ENCODE measurements around the gene PLIN5. TPM values are rescaled to one million over a fixed set of nuclear protein-coding genes. Genes with fewer than 3 reads are reported as not detected.

Gene PLIN5
- total RNA-seq, 1 donor from 2014 or later = 0.06 TPM

DNA sequence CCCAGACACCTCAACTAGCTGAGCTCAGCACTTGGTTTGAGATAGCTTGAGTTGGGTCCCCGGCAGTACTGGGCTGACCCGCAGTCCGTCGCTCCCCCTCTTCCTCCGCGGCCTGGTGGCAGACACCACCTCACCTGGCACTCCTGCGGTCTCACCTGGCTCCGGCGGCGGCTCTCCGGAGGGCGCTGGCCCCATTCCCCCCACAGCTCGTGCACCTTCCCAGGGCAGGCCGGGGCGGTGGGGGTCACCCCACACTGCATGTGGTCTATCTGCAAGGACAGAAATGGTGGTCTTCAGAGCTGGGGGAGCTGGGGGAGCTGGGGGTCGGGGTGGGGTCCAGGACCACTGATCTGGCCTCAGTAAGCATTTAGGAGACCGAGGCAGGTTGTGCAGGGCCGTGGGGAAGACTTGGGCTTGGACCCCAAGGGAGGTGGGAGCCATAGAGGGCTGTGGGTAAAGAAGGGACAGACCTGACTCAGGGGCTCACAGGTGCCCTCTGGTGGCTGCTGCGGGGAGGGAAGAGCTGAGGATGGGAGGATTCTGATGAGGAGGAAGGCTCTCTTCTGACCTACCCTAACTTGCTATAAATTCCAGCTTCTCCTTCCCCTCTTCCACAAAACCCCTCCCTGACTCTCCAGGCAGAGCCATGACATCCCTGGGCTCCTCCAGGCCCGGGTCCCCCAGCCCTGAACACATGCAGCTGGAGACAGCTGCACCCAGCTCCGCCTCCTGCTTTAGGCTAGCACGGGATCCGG, 10.0 kb downstream of the PLIN5 start:
- TF ChIP-seq, protein P1, sequence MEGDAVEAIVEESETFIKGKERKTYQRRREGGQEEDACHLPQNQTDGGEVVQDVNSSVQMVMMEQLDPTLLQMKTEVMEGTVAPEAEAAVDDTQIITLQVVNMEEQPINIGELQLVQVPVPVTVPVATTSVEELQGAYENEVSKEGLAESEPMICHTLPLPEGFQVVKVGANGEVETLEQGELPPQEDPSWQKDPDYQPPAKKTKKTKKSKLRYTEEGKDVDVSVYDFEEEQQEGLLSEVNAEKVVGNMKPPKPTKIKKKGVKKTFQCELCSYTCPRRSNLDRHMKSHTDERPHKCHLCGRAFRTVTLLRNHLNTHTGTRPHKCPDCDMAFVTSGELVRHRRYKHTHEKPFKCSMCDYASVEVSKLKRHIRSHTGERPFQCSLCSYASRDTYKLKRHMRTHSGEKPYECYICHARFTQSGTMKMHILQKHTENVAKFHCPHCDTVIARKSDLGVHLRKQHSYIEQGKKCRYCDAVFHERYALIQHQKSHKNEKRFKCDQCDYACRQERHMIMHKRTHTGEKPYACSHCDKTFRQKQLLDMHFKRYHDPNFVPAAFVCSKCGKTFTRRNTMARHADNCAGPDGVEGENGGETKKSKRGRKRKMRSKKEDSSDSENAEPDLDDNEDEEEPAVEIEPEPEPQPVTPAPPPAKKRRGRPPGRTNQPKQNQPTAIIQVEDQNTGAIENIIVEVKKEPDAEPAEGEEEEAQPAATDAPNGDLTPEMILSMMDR (conservative IDR thresholded peaks at IDR 0.05; ENCODE audit: low read depth, low read length) = peak; percentile 83
- H3K4me3 ChIP-seq (ENCODE audit: low read depth, low read length) = no peak overlapping the region
- no peak for DNase-seq (ENCODE audit: low read depth)

DNA sequence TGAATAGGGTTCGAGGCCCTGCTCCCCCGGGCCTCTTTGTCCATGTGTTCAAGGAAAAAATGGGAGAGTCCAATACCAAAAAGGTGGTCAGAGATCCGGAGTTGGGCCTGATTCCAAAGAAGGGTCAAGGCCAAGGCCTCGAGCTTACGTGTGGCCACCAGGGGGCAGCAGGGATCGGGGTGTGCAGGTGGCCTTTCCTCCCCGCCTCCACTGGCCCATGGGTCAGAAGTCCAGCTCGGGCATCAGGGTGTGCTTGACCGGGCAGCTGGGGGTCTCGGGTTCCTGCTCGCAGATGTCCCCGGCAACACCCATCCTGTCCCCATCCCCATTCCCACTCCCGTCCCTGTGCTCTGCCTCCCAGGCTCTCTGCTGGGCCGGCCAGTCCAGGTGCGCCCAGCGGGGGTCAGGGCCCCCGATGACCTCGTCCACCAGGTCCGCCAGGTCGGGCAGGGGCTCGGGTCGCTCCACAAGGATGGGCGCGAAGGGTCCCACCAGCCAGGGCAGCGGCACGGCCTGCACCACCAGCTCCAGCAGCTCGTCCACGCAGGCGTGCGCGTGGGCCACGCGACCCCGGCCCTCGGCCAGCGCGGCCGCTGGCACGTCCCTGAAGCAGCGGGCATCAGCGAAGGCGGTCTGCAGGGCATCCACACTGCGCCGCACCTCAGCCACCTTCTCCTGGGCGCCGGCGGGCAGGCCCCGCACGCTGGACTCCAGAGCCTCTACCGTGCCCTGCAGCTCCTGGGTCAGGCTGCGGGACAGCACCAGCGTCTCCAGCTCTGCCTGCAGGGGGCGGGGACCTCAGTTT, 11.5 kb downstream of the PLIN5 start:
- H3K4me3 ChIP-seq (ENCODE audit: low read depth, low read length) = no peak overlapping the region
- TF ChIP-seq, protein P1 (conservative IDR thresholded peaks at IDR 0.05; ENCODE audit: low read depth, low read length) = peak; percentile 91
- DNase-seq (ENCODE audit: low read depth) = no peak

DNA sequence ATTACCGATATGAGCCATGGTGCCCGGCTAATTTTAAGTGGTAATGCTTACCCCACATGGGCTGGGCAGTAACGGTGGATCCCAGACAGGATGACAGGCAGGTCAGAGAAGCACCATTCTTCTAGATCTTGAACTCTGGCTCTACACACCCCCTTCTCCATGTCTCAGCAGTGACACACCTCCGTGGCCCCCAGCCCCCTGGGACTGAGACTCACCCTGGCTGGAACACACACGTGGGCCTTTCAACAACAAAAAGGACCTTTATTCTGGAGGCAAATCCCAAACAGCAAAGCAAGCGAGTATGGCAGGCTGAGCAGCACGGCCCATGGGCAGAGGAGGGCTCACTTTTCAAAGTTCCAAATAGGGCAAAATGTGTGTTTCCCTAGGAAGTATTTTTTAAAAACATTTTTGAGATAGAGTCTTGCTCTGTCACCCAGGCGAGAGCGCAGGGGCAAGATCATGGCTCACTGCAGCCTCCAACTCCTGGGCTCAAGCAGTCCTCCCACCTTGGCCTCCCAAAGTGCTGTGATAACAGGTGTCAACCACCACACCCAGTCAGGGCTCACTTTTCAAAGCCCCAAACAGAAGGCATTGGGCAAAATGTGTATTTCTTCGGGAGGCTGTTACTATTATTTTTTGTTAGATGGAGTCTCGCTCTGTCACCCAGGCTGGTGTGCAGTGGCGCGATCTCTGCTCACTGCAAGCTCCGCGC, 12.6 kb downstream of the PLIN5 start:
- TF ChIP-seq, protein P1 (conservative IDR thresholded peaks at IDR 0.05; ENCODE audit: low read depth, low read length) = no peak
- no peak for DNase-seq (ENCODE audit: low read depth)
- no peak overlapping the region for H3K4me3 ChIP-seq (ENCODE audit: low read depth, low read length)

DNA sequence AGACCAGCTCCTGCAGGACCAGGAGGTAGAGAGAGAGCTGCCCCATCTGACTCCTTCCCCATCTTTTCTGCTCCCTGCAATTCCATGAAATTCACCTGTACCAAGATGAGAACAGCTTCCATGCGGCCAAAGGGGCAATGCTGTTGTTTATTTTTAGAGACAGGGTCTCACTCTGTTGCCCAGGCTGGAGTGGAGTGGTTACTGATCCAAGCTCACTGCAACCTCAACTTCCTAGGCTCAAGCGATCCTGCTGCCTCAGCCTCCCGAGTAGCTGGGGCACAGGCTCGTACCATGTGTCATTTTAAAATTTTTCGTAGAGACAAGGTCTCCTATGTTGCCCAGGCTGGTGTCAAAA, 13.2 kb downstream of the PLIN5 start:
- no peak for DNase-seq (ENCODE audit: low read depth)
- H3K4me3 ChIP-seq (ENCODE audit: low read depth, low read length) = no peak overlapping the region
- TF ChIP-seq, protein P1 (conservative IDR thresholded peaks at IDR 0.05; ENCODE audit: low read depth, low read length) = no peak

DNA sequence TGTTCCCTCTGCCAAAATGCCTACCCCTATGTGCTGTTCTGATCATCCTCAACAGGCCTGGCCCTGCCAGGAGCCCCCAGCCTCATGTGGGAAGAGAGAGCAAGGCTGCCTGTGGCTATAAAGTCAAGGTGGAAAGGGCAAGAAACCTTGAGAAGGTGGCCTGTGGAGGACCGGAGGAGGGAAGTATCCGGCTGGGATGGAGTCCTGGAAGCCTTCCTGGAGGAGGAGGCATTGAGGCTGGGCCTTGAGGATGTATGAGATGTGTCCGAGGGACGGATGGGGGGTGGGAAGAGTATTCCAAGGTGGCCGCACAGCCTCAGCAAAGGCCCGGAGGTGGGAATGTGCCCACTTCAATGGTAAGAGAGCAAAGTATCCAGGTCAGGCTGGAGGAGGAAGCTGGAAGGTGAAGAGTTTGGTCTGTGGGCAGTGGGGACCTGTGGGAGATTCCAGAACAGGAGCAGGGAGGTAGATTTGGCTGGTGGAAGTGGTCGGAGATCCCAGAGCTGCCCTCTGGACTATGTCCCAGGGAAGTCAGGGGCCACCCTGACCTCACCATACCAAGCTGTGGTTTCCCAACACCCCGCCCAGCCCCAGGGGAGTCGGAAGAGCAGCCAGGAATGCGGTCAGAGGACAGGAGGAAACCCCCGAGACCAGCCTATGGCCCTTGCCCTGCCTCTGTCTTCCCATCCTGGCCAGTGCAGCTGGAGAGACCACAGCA, 13.7 kb downstream of the PLIN5 start:
- no peak overlapping the region for H3K4me3 ChIP-seq (ENCODE audit: low read depth, low read length)
- TF ChIP-seq, protein P1 (conservative IDR thresholded peaks at IDR 0.05; ENCODE audit: low read depth, low read length) = no peak
- DNase-seq (ENCODE audit: low read depth) = no peak

DNA sequence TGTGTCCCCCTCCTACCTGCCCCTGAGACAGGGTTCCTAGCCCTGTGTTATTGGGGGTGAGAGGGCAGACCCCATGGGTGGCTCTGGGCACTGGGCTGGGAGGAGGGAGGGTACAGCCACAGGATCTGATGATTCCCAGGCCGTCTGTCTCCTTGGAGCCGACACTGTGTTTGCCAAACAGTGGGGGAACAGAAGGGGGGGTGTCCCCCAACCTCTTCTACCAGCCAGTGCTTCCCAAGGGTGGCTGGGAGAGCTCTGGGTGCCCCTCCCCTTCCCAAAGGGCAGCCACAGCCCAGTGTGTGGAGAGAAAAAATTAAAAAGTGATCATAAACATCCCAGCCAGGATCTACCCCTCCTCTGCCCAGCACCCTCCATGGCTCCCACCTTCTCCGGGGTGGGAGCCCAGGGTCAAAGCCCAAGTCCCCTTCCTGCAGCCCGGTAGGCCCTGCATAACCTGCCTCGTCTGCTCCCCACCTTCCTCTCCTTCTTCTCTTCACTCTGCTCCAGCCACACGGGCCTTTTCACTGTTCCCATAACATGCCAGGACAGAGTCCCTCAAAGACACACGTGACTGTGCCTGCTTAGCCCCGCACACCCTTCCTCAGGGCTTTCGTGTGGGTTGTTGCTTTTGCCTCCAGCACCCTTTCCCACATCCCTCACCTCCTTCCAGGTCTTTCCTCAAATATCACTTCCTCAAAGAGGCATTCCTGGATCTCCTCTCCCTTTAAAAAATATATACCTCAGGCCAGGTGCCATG, 15.3 kb downstream of the PLIN5 start:
- TF ChIP-seq, protein P1 (conservative IDR thresholded peaks at IDR 0.05; ENCODE audit: low read depth, low read length) = no peak
- H3K4me3 ChIP-seq (ENCODE audit: low read depth, low read length) = no peak overlapping the region
- DNase-seq (ENCODE audit: low read depth) = no peak
